ENCODE measurements around the gene SLF2. TPM values are rescaled to one million over a fixed set of nuclear protein-coding genes. Genes with fewer than 3 reads are reported as not detected.

SLF2 gene
- total RNA-seq, 2 donors from 2014 or later, result 11.5 to 12.3 TPM

DNA sequence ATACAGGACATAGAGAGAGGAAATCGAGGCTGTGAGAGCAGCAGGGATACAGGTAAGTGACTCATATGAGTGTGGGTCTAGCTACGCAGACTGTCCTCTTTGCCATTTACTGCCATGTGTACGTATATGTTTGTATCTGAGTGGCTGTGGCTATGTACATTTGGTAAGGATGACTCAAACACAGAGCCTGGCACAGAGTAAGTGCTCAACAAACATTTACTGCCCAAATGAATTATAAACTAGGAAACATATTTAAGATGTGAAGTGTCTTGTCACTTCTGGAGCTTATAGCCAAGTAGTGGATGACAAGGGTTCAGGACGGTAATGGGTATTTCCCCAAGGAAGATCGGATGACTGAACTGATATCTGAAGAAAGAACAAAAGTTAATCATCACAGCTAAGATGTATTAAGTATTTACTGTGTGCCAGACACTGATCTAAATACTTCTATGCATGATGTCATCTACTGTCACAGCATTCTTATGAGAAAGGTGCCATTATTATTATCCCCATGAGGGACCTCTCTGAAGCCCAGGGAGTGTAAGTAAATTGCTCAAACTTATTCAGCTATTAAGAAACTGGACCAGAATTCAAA lies 68.5 kb downstream of the SLF2 start:
- no peak overlapping the region for H3K4me3 ChIP-seq
- TF ChIP-seq, protein P1, sequence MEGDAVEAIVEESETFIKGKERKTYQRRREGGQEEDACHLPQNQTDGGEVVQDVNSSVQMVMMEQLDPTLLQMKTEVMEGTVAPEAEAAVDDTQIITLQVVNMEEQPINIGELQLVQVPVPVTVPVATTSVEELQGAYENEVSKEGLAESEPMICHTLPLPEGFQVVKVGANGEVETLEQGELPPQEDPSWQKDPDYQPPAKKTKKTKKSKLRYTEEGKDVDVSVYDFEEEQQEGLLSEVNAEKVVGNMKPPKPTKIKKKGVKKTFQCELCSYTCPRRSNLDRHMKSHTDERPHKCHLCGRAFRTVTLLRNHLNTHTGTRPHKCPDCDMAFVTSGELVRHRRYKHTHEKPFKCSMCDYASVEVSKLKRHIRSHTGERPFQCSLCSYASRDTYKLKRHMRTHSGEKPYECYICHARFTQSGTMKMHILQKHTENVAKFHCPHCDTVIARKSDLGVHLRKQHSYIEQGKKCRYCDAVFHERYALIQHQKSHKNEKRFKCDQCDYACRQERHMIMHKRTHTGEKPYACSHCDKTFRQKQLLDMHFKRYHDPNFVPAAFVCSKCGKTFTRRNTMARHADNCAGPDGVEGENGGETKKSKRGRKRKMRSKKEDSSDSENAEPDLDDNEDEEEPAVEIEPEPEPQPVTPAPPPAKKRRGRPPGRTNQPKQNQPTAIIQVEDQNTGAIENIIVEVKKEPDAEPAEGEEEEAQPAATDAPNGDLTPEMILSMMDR (IDR thresholded peaks at IDR 0.05), result no peak
- H3K27ac ChIP-seq, result no peak overlapping the region
- no peaks in the 10 kb centered on the region for H3K27me3 ChIP-seq
- H3K36me3 ChIP-seq, result peaks cover 22% of the 10 kb centered on the region
- no peak for DNase-seq (ENCODE audit: low spot score)
- no peaks in the 10 kb centered on the region for H3K9me3 ChIP-seq
- peaks cover 0 to 5% of the 10 kb centered on the region in 2 donors for H3K4me1 ChIP-seq

DNA sequence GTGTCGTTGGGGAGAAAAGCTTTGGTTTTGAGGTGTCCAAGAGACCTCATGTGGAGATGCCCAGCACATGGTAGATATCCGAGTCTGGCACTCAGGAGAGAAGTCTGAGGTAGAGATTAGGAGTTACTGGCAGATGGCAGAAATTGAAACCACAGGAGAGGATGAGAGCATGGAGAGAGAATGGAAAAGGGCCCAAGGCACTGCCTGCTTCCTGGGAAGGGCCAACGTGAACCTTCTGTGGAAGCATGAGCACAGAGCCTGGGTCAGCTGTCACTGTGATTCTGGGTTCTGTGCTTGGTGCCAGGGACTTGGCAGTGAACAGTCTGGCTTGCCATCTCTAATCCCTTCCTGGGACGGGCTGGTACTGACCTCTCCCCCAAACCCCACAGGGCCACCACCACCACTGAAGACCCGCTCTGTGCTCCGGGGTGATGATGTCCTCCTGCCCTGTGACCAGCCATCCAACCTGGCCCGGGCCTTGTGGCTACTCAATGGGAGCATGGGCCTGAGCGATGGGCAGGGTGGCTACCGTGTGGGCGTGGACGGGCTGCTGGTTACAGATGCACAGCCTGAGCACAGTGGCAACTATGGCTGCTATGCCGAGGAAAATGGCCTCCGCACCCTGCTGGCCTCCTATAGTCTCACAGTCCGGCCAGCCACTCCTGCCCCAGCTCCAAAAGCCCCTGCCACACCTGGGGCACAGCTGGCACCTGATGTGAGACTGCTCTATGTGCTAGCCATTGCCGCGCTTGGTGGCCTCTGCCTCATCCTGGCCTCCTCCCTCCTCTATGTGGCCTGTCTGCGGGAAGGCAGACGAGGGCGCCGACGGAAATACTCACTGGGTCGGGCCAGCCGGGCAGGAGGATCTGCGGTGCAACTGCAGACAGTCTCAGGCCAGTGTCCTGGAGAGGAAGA lies 70.4 kb downstream of the SLF2 start:
- no peak for DNase-seq (ENCODE audit: low spot score)
- no peaks in the 10 kb centered on the region for H3K27me3 ChIP-seq
- H3K36me3 ChIP-seq, result peaks cover 22% of the 10 kb centered on the region
- H3K9me3 ChIP-seq, result no peaks in the 10 kb centered on the region
- no peak overlapping the region for H3K27ac ChIP-seq
- no peak overlapping the region for H3K4me3 ChIP-seq
- peaks cover 0 to 18% of the 10 kb centered on the region in 2 donors for H3K4me1 ChIP-seq
- TF ChIP-seq, protein P1 (IDR thresholded peaks at IDR 0.05), result no peak

DNA sequence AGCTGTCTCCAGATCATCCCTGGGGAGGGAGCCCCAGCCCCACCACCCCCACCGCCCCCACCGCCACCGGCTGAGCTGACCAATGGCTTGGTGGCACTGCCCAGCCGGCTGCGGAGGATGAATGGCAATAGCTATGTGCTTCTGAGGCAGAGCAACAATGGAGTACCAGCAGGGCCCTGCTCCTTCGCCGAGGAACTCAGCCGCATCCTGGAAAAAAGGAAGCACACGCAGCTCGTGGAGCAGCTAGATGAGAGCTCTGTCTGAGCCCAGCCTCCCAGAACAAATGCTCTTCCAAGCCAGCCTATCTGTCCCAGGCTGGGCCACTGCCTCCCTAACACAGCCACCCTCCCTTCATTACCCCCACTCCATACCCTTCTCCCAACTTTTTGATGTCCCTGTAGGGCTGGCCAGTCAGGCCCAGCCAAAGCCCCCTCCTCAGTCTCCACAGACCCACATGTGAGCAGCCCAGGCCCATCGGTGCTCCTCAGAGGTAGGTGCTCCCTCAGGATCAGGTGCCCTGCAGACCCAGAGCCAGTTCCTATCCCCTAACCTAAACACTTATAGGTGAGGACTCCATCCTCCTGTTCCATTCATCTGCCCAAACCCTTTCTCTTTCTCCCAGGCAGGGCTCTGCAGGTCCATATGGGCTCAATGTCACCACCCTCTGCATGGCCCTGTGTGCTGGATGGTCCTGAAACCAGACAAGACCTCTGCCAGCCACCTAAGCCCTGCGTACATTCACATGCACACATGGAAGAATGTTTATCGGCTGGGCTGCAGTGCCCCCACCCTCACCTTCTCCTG lies 71.3 kb downstream of the SLF2 start:
- no peak for DNase-seq (ENCODE audit: low spot score)
- H3K9me3 ChIP-seq, result no peaks in the 10 kb centered on the region
- H3K4me1 ChIP-seq, result peaks cover 0 to 22% of the 10 kb centered on the region in 2 donors
- H3K36me3 ChIP-seq, result peaks cover 23% of the 10 kb centered on the region
- no peaks in the 10 kb centered on the region for H3K27me3 ChIP-seq
- no peak overlapping the region for H3K27ac ChIP-seq
- TF ChIP-seq, protein P1 (IDR thresholded peaks at IDR 0.05), result no peak
- H3K4me3 ChIP-seq, result no peak overlapping the region

DNA sequence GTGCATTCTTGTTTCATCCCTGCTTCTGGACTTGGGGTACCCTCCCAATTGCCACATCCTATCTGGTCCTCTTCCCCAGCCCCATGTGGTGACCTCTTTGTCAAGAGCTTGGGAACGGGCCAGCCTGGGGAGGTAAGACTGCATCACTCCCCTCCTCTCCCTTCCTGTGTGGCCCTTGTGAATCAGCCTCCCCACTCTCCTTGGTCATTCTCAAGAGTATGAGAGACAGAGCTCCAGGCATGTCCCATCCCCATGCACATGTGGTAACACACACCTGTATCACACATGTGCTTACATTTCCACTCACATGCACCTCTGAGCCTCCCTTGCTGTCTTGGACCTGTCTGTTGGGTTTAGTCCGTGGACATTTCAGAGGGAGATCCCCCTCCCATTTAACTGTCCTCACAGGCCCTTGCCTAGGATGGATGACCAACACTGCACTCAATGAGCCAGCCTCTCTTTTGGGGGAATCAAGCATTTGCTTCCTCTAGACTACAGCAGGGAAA lies 72.0 kb downstream of the SLF2 start:
- peaks cover 28% of the 10 kb centered on the region for H3K36me3 ChIP-seq

DNA sequence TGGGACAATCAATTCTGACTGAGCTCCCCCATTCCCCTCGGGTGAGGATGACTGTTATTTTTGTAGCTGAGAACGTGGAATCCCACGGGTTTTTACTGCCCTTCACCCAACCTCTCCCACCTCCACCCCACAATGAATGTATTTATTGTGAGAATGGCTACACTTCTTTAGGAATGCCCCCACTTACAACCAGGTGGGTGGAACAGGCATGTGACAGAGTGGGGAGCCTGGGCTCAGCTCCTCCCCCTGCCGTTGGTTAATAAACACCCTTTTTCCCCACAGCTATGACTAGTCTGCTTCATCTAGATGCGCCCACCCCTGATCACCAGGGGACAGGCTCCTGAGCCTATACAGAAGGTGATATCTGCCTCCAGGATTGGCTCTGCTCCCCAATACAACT lies 72.6 kb downstream of the SLF2 start:
- Histone ChIP-seq H3K9me3 (no peaks in the 10 kb centered on the region), H3K36me3 (peaks cover 28% of the 10 kb centered on the region), H3K27me3 (no peaks in the 10 kb centered on the region), H3K27ac (no peak overlapping the region), H3K4me3 (no peak overlapping the region), H3K4me1 (peaks cover 0 to 22% of the 10 kb centered on the region in 2 donors)
- no peak for DNase-seq (ENCODE audit: low spot score)
- TF ChIP-seq, protein P1 (IDR thresholded peaks at IDR 0.05), result no peak

More for the DNA sequence above, 72.0 kb downstream of the SLF2 start:
- Histone ChIP-seq H3K4me3 (no peak overlapping the region), H3K4me1 (peaks cover 0 to 22% of the 10 kb centered on the region in 2 donors), H3K27ac (no peak overlapping the region), H3K9me3 (no peaks in the 10 kb centered on the region), H3K27me3 (no peaks in the 10 kb centered on the region)
- TF ChIP-seq, protein P1 (IDR thresholded peaks at IDR 0.05), result no peak
- DNase-seq (ENCODE audit: low spot score), result no peak
